HEK293 (cell line): ENCODE data around the gene COX7A2.

ENCODE experiments used
- EGR2 ChIP-seq: fragments of 450-650 bp; formaldehyde crosslinking; IDR thresholded peaks from 2 replicates; pipeline ENCODE4 v1.5.1; 2016; ENCODE audit warnings: low read depth, missing biosample characterization, missing genetic modification characterization
- GLIS1 ChIP-seq: fragments of 450-650 bp; formaldehyde crosslinking; IDR thresholded peaks from 2 replicates; pipeline ENCODE4 v1.5.1; 2016; ENCODE audit warnings: missing biosample characterization, missing genetic modification characterization
- HOXD13 ChIP-seq: sonication (generic); formaldehyde crosslinking; IDR thresholded peaks from 2 replicates; pipeline ENCODE4 v1.8.0; 2022; ENCODE audit warnings: missing genetic modification reagents, borderline replicate concordance
- KLF10 ChIP-seq: fragments of 450-650 bp; IDR thresholded peaks from 2 replicates; pipeline ENCODE4 v1.5.1; 2018; ENCODE audit warnings: missing biosample characterization, mild to moderate bottlenecking, missing genetic modification characterization
- REST ChIP-seq: fragments of 450-650 bp; formaldehyde crosslinking; IDR thresholded peaks from 2 replicates; pipeline ENCODE4 v1.5.1; 2016; ENCODE audit warnings: missing biosample characterization, missing genetic modification characterization
- TRIM28 ChIP-seq: IDR thresholded peaks from 2 replicates; pipeline ENCODE4 v1.6.1; 2011; ENCODE audit warnings: low read length, control low read depth, borderline replicate concordance
- YY2 ChIP-seq: fragments of 450-650 bp; formaldehyde crosslinking; IDR thresholded peaks from 2 replicates; pipeline ENCODE4 v1.5.1; 2016; ENCODE audit warnings: missing biosample characterization, missing genetic modification characterization
- ZBTB26 ChIP-seq: fragments of 450-650 bp; formaldehyde crosslinking; optimal IDR thresholded peaks from 2 replicates; pipeline ENCODE3; 2016; ENCODE audit warnings: missing biosample characterization, mild to moderate bottlenecking, missing genetic modification characterization
- ZBTB6 ChIP-seq: fragments of 450-650 bp; formaldehyde crosslinking; IDR thresholded peaks from 2 replicates; pipeline ENCODE4 v1.5.1; 2017; ENCODE audit warnings: missing biosample characterization, missing genetic modification characterization
- ZBTB8A ChIP-seq: fragments of 450-650 bp; formaldehyde crosslinking; IDR thresholded peaks from 2 replicates; pipeline ENCODE4 v1.5.1; 2016; ENCODE audit warnings: missing biosample characterization, missing genetic modification characterization
- ZFP41 ChIP-seq: fragments of 450-650 bp; formaldehyde crosslinking; IDR thresholded peaks from 2 replicates; pipeline ENCODE4 v1.5.1; 2016; ENCODE audit warnings: missing biosample characterization, missing genetic modification characterization, borderline replicate concordance
- ZNF138 ChIP-seq: fragments of 450-650 bp; formaldehyde crosslinking; IDR thresholded peaks from 2 replicates; pipeline ENCODE4 v1.5.1; 2016; ENCODE audit warnings: missing biosample characterization, missing genetic modification characterization, borderline replicate concordance
- ZNF174 ChIP-seq: fragments of 450-650 bp; formaldehyde crosslinking; IDR thresholded peaks from 2 replicates; pipeline ENCODE4 v1.5.0; 2017; ENCODE audit warnings: missing biosample characterization, mild to moderate bottlenecking, missing genetic modification characterization
- ZNF202 ChIP-seq: fragments of 450-650 bp; formaldehyde crosslinking; IDR thresholded peaks from 2 replicates; pipeline ENCODE4 v1.5.1; 2016; ENCODE audit warnings: missing biosample characterization, missing genetic modification characterization, borderline replicate concordance
- ZNF211 ChIP-seq: fragments of 450-650 bp; formaldehyde crosslinking; IDR thresholded peaks from 2 replicates; pipeline ENCODE4 v1.5.1; 2016; ENCODE audit warnings: low read depth, missing biosample characterization, missing genetic modification characterization
- ZNF214 ChIP-seq: fragments of 450-650 bp; formaldehyde crosslinking; IDR thresholded peaks from 2 replicates; pipeline ENCODE4 v1.5.1; 2017; ENCODE audit warnings: missing biosample characterization, mild to moderate bottlenecking, missing genetic modification characterization, borderline replicate concordance
- ZNF223 ChIP-seq: fragments of 450-650 bp; formaldehyde crosslinking; IDR thresholded peaks from 2 replicates; pipeline ENCODE4 v1.5.1; 2016; ENCODE audit warnings: missing biosample characterization, missing genetic modification characterization
- ZNF248 ChIP-seq: fragments of 450-650 bp; formaldehyde crosslinking; IDR thresholded peaks from 2 replicates; pipeline ENCODE4 v1.5.1; 2017; ENCODE audit warnings: missing biosample characterization, missing genetic modification characterization
- ZNF426 ChIP-seq: fragments of 450-650 bp; formaldehyde crosslinking; IDR thresholded peaks from 2 replicates; pipeline ENCODE4 v1.5.1; 2017; ENCODE audit warnings: missing biosample characterization, missing genetic modification characterization, mild to moderate bottlenecking, inconsistent platforms, moderate library complexity
- ZNF48 ChIP-seq: fragments of 450-650 bp; formaldehyde crosslinking; IDR thresholded peaks from 2 replicates; pipeline ENCODE4 v1.5.1; 2016; ENCODE audit warnings: missing biosample characterization, missing genetic modification characterization
- ZNF521 ChIP-seq: fragments of 450-650 bp; formaldehyde crosslinking; IDR thresholded peaks from 2 replicates; pipeline ENCODE4 v1.5.1; 2017; ENCODE audit warnings: missing biosample characterization, mild to moderate bottlenecking, missing genetic modification characterization
- ZNF529 ChIP-seq: fragments of 450-650 bp; formaldehyde crosslinking; IDR thresholded peaks from 2 replicates; pipeline ENCODE4 v1.5.1; 2017; ENCODE audit warnings: missing genetic modification characterization, missing biosample characterization; ENCODE audit not compliant: insufficient replicate concordance
- ZNF558 ChIP-seq: fragments of 450-650 bp; formaldehyde crosslinking; IDR thresholded peaks from 2 replicates; pipeline ENCODE4 v1.5.1; 2016; ENCODE audit warnings: missing biosample characterization, missing genetic modification characterization
- ZNF571 ChIP-seq: fragments of 450-650 bp; formaldehyde crosslinking; IDR thresholded peaks from 2 replicates; pipeline ENCODE4 v1.5.0; 2017; ENCODE audit warnings: missing biosample characterization, missing genetic modification characterization
- ZNF580 ChIP-seq: fragments of 450-650 bp; formaldehyde crosslinking; IDR thresholded peaks from 2 replicates; pipeline ENCODE4 v1.5.1; 2016; ENCODE audit warnings: missing biosample characterization, missing genetic modification characterization
- ZNF626 ChIP-seq: fragments of 450-650 bp; sonication (Bioruptor Pico); formaldehyde crosslinking; IDR thresholded peaks from 2 replicates; pipeline ENCODE4 v1.5.1; 2018; ENCODE audit warnings: missing biosample characterization, missing genetic modification characterization, inconsistent platforms
- ZNF629 ChIP-seq: fragments of 450-650 bp; formaldehyde crosslinking; IDR thresholded peaks from 2 replicates; pipeline ENCODE4 v1.5.1; 2017; ENCODE audit warnings: missing biosample characterization, missing genetic modification characterization
- ZNF639 ChIP-seq: fragments of 450-650 bp; formaldehyde crosslinking; IDR thresholded peaks from 2 replicates; pipeline ENCODE4 v1.5.1; 2016; ENCODE audit warnings: missing biosample characterization, missing genetic modification characterization
- ZNF664 ChIP-seq: fragments of 450-650 bp; formaldehyde crosslinking; IDR thresholded peaks from 2 replicates; pipeline ENCODE4 v1.5.1; 2016; ENCODE audit warnings: missing biosample characterization, missing genetic modification characterization
- ZNF76 ChIP-seq: fragments of 450-650 bp; formaldehyde crosslinking; IDR thresholded peaks from 2 replicates; pipeline ENCODE4; 2016; ENCODE audit warnings: low read depth, missing biosample characterization, missing genetic modification characterization, borderline replicate concordance
- ZNF792 ChIP-seq: fragments of 450-650 bp; formaldehyde crosslinking; IDR thresholded peaks from 2 replicates; pipeline ENCODE4 v1.5.1; 2016; ENCODE audit warnings: missing biosample characterization, missing genetic modification characterization
- TF ChIP-seq, protein P1 (sequence below): fragments of 450-650 bp; formaldehyde crosslinking; IDR thresholded peaks from 2 replicates; pipeline ENCODE4 v1.5.1; 2016; ENCODE audit warnings: missing biosample characterization, missing genetic modification characterization

COX7A2 gene

GRCh38 chr6:75283907-75284631, 40.5 kb upstream of the COX7A2 start (continued):
- no peak for TF ChIP-seq ZNF214
- TF ChIP-seq ZNF248 (tag by site-specific recombination), result no peak
- peak; percentile 29; the same call in 1 of the 2 replicates for TF ChIP-seq REST (tag by site-specific recombination)
- TF ChIP-seq ZBTB8A (tag by site-specific recombination), result no peak
- no peak; the same call in 1 of the 2 replicates for TF ChIP-seq ZNF639 (tag by site-specific recombination)
- no peak for TF ChIP-seq ZNF426 (tag by site-specific recombination)
- no peak for TF ChIP-seq ZNF580 (tag by site-specific recombination)
- no peak for TF ChIP-seq ZNF626 (tag by site-specific recombination)
- TF ChIP-seq ZBTB26 (tag by site-specific recombination), result no peak
- no peak for TF ChIP-seq ZFP41
- TF ChIP-seq ZNF174 (tag by site-specific recombination), result no peak
- no peak for TF ChIP-seq ZNF223 (tag by site-specific recombination)
- TF ChIP-seq ZNF558 (tag by site-specific recombination), result no peak
- no peak for TF ChIP-seq TRIM28
- no peak for TF ChIP-seq YY2
- TF ChIP-seq, protein P1, sequence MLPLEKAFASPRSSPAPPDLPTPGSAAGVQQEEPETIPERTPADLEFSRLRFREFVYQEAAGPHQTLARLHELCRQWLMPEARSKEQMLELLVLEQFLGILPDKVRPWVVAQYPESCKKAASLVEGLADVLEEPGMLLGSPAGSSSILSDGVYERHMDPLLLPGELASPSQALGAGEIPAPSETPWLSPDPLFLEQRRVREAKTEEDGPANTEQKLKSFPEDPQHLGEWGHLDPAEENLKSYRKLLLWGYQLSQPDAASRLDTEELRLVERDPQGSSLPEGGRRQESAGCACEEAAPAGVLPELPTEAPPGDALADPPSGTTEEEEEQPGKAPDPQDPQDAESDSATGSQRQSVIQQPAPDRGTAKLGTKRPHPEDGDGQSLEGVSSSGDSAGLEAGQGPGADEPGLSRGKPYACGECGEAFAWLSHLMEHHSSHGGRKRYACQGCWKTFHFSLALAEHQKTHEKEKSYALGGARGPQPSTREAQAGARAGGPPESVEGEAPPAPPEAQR, result no peak
- TF ChIP-seq ZNF521 (tag by site-specific recombination), result no peak
- TF ChIP-seq ZNF138, result no peak
- no peak for TF ChIP-seq ZNF571
- TF ChIP-seq ZNF76 (tag by site-specific recombination), result no peak
- TF ChIP-seq GLIS1 (tag by site-specific recombination), result no peak
- no peak for TF ChIP-seq ZNF629
- TF ChIP-seq ZNF792 (tag by site-specific recombination), result peak; percentile 42; the same call in 1 of the 2 replicates
- no peak for TF ChIP-seq ZNF211
- no peak for TF ChIP-seq ZBTB6 (tag by site-specific recombination)
- TF ChIP-seq ZNF48 (tag by site-specific recombination), result no peak
- 0 out of 2 replicates have a peak, but pooled peaks have one; percentile 33 for TF ChIP-seq HOXD13 (CRISPR knock-in tag)
- no peak for TF ChIP-seq ZNF664 (tag by site-specific recombination)
- peak; percentile 84 for TF ChIP-seq EGR2 (tag by site-specific recombination)
- TF ChIP-seq ZNF202 (tag by site-specific recombination), result no peak
- TF ChIP-seq KLF10 (tag by site-specific recombination), result peak; percentile 21; the same call in 1 of the 2 replicates
- no peak for TF ChIP-seq ZNF529 (tag by site-specific recombination)
